ENCODE data around the gene PHOX2A.

The PHOX2A gene

GRCh38 chr11:72233056-72233772 lies 10.8 kb downstream of the PHOX2A start:
- no peak for DNase-seq

- no peak for DNase-seq
Observed at GRCh38 chr11:72232260-72233055, 11.5 kb downstream of the PHOX2A start.

GRCh38 chr11:72231396-72232259 lies 12.3 kb downstream of the PHOX2A start:
- no peak for DNase-seq

- DNase-seq, result no peak
Observed at GRCh38 chr11:72230764-72231365, 13.1 kb downstream of the PHOX2A start.

GRCh38 chr11:72229925-72230763 lies 13.8 kb downstream of the PHOX2A start:
- no peak for DNase-seq

GRCh38 chr11:72229336-72229924 lies 14.5 kb downstream of the PHOX2A start:
- no peak for DNase-seq

GRCh38 chr11:72228844-72229231 lies 15.1 kb downstream of the PHOX2A start:
- DNase-seq, result no peak

GRCh38 chr11:72228229-72228843 lies 15.6 kb downstream of the PHOX2A start:
- no peak for DNase-seq

GRCh38 chr11:72227316-72228228 lies 16.4 kb downstream of the PHOX2A start:
- no peak for DNase-seq

- no peak for DNase-seq
Observed at GRCh38 chr11:72226701-72227100, 17.3 kb downstream of the PHOX2A start.

GRCh38 chr11:72225411-72225951 lies 18.5 kb downstream of the PHOX2A start:
- DNase-seq, result peak; percentile 51

GRCh38 chr11:72224564-72225410 lies 19.2 kb downstream of the PHOX2A start, which contains the start of gene INPPL1:
INPPL1 (plus strand) TSS chr11:72224767; CDS start chr11:72224985, 218 bp downstream.
- DNase-seq, result peak; percentile 60

- peak; percentile 71 for DNase-seq
Observed at GRCh38 chr11:72223615-72224563, 20.1 kb downstream of the PHOX2A start.

- DNase-seq, result peak; percentile 97
Observed at GRCh38 chr11:72222907-72223614, 20.9 kb downstream of the PHOX2A start.

GRCh38 chr11:72222106-72222891 lies 21.7 kb downstream of the PHOX2A start:
- no peak for DNase-seq

All from hematopoietic multipotent progenitor cell treated with erythropoietin and hydrocortisone succinate and interleukin-3 and kit ligand, for 6 days (in vitro differentiated cells).